Measurements from ENCODE around the gene AMOTL2.

GRCh38 chr3:134366221-134366927, 7.9 kb downstream of the AMOTL2 start:
- TF ChIP-seq CHD2 (IDR thresholded peaks at IDR 0.05; ENCODE audit: low read length, partially characterized antibody) = no peak
- TF ChIP-seq, protein P1, sequence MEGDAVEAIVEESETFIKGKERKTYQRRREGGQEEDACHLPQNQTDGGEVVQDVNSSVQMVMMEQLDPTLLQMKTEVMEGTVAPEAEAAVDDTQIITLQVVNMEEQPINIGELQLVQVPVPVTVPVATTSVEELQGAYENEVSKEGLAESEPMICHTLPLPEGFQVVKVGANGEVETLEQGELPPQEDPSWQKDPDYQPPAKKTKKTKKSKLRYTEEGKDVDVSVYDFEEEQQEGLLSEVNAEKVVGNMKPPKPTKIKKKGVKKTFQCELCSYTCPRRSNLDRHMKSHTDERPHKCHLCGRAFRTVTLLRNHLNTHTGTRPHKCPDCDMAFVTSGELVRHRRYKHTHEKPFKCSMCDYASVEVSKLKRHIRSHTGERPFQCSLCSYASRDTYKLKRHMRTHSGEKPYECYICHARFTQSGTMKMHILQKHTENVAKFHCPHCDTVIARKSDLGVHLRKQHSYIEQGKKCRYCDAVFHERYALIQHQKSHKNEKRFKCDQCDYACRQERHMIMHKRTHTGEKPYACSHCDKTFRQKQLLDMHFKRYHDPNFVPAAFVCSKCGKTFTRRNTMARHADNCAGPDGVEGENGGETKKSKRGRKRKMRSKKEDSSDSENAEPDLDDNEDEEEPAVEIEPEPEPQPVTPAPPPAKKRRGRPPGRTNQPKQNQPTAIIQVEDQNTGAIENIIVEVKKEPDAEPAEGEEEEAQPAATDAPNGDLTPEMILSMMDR (IDR thresholded peaks at IDR 0.05) = no peak
- TF ChIP-seq MAX (IDR thresholded peaks at IDR 0.05; ENCODE audit: low read depth) = no peak
- no peak for TF ChIP-seq SMC3 (IDR thresholded peaks at IDR 0.05; ENCODE audit: low read depth, low read length)

Measured in SK-N-SH (cell line).